ENCODE results near the gene CD40LG.
A peak's percentile ranks its signal among the peaks of the same experiment; 100 is the strongest.

CD40LG gene

GRCh38 chrX:136647677-136648360, at the start of gene CD40LG:
TSS of gene CD40LG (plus strand) at chrX:136648158. CDS start at chrX:136648249, 91 bp downstream.
- DNase-seq (ENCODE audit: low read depth) = no peak

GRCh38 chrX:136598631-136599030, 49.3 kb upstream of the CD40LG start:
- DNase-seq (ENCODE audit: low read depth) = no peak

GRCh38 chrX:136600059-136600458, 47.9 kb upstream of the CD40LG start:
- no peak for DNase-seq (ENCODE audit: low read depth)

- no peak for DNase-seq (ENCODE audit: low read depth)
Measured at GRCh38 chrX:136607236-136607635, 40.7 kb upstream of the CD40LG start.

GRCh38 chrX:136608295-136608933, 39.5 kb upstream of the CD40LG start:
- peak; percentile 36 for DNase-seq (ENCODE audit: low read depth)

GRCh38 chrX:136616987-136617685, 30.8 kb upstream of the CD40LG start:
- no peak for DNase-seq (ENCODE audit: low read depth)

GRCh38 chrX:136619899-136620505, 28.0 kb upstream of the CD40LG start:
- no peak for DNase-seq (ENCODE audit: low read depth)

GRCh38 chrX:136620780-136621179, 27.2 kb upstream of the CD40LG start:
- no peak for DNase-seq (ENCODE audit: low read depth)

- DNase-seq (ENCODE audit: low read depth) = no peak
Measured at GRCh38 chrX:136622568-136622967, 25.4 kb upstream of the CD40LG start.

- DNase-seq (ENCODE audit: low read depth) = no peak
Measured at GRCh38 chrX:136623396-136623795, 24.6 kb upstream of the CD40LG start.

- no peak for DNase-seq (ENCODE audit: low read depth)
Measured at GRCh38 chrX:136625246-136625645, 22.7 kb upstream of the CD40LG start.

GRCh38 chrX:136626237-136626636, 21.7 kb upstream of the CD40LG start:
- no peak for DNase-seq (ENCODE audit: low read depth)

GRCh38 chrX:136626891-136627290, 21.1 kb upstream of the CD40LG start:
- no peak for DNase-seq (ENCODE audit: low read depth)

- DNase-seq (ENCODE audit: low read depth) = no peak
Measured at GRCh38 chrX:136627409-136627808, 20.5 kb upstream of the CD40LG start.

GRCh38 chrX:136629084-136629750, 18.7 kb upstream of the CD40LG start:
- no peak for DNase-seq (ENCODE audit: low read depth)

GRCh38 chrX:136630881-136631280, 17.1 kb upstream of the CD40LG start:
- no peak for DNase-seq (ENCODE audit: low read depth)

- DNase-seq (ENCODE audit: low read depth) = no peak
Measured at GRCh38 chrX:136635235-136635634, 12.7 kb upstream of the CD40LG start.

- no peak for DNase-seq (ENCODE audit: low read depth)
Measured at GRCh38 chrX:136636121-136636520, 11.8 kb upstream of the CD40LG start.

- DNase-seq (ENCODE audit: low read depth) = no peak
Measured at GRCh38 chrX:136639506-136640176, 8.3 kb upstream of the CD40LG start.

GRCh38 chrX:136643243-136643642, 4.7 kb upstream of the CD40LG start:
- DNase-seq (ENCODE audit: low read depth) = no peak

GRCh38 chrX:136646602-136647239, 1.2 kb upstream of the CD40LG start:
- no peak for DNase-seq (ENCODE audit: low read depth)
